ENCODE results near the gene PAAF1.
A peak's percentile ranks its signal among the peaks of the same experiment; 100 is the strongest.

Gene PAAF1

GRCh38 chr11:73977856-73978519, 101.2 kb downstream of the PAAF1 start:
- peaks cover 8% of the 10 kb centered on the region for H3K79me1 ChIP-seq (replicated peaks; ENCODE audit: low read length, poor library complexity, severe bottlenecking)
- no peak overlapping the region for H2BK15ac ChIP-seq (ENCODE audit: low read depth, poor library complexity, severe bottlenecking)
- H3K27ac ChIP-seq (ENCODE audit: low read length, poor library complexity, severe bottlenecking): no peak overlapping the region
- H3K14ac ChIP-seq (ENCODE audit: low read length in 2 of 2): no peak overlapping the region
- H3K9me3 ChIP-seq (ENCODE audit: control insufficient read depth, low read length): no peaks in the 10 kb centered on the region
- no peak overlapping the region for H2BK12ac ChIP-seq (ENCODE audit: low read length in 2 of 2)
- H3K36me3 ChIP-seq (ENCODE audit: control insufficient read depth in 1 of 2, insufficient read depth in 2 of 2, low read depth in 1 of 2, low read length in 2 of 2): peaks cover 0 to 54% of the 10 kb centered on the region in 2 experiments
- no peak overlapping the region for H2AFZ ChIP-seq (ENCODE audit: low read depth, low read length)
- H3K4me3 ChIP-seq (ENCODE audit: insufficient read depth in 1 of 2, low read depth in 1 of 2, low read length in 2 of 2): no peak overlapping the region
- no peak overlapping the region for H4K8ac ChIP-seq (ENCODE audit: low read length)
- WGBS: 98% methylated on average over 18 of the region's 18 CpGs
- no peak overlapping the region for H2BK5ac ChIP-seq (ENCODE audit: low read depth, low read length, poor library complexity, severe bottlenecking)
- H3K9ac ChIP-seq (ENCODE audit: low read length): no peak overlapping the region
- no peak overlapping the region for H3K4me2 ChIP-seq (ENCODE audit: low read length, poor library complexity, severe bottlenecking)
- no peak for DNase-seq
- no peak overlapping the region for H3K4ac ChIP-seq (ENCODE audit: low read depth in 1 of 2, low read length in 2 of 2)
- H3K27me3 ChIP-seq (ENCODE audit: control insufficient read depth in 1 of 2, insufficient read depth in 1 of 2, low read length in 2 of 2): no peaks in the 10 kb centered on the region
- H4K91ac ChIP-seq (ENCODE audit: low read length): no peak overlapping the region
- peaks cover 30% of the 10 kb centered on the region for H3K4me1 ChIP-seq (ENCODE audit: control insufficient read depth, insufficient read depth, low read depth, low read length)
- no peak overlapping the region for H2BK120ac ChIP-seq (ENCODE audit: low read depth, low read length)
- no peak overlapping the region for H3K18ac ChIP-seq (ENCODE audit: low read depth in 1 of 2, low read length in 2 of 2)
- no peak overlapping the region for H3K23ac ChIP-seq (ENCODE audit: low read length in 2 of 2)
- no peak overlapping the region for H2AK5ac ChIP-seq (ENCODE audit: low read length, severe bottlenecking)

- no peak overlapping the region for H3K23ac ChIP-seq (ENCODE audit: low read length in 2 of 2)
- no peak overlapping the region for H2BK12ac ChIP-seq (ENCODE audit: low read length in 2 of 2)
- H2AK5ac ChIP-seq (ENCODE audit: low read length, severe bottlenecking): no peak overlapping the region
- H2BK5ac ChIP-seq (ENCODE audit: low read depth, low read length, poor library complexity, severe bottlenecking): no peak overlapping the region
- H3K27me3 ChIP-seq (ENCODE audit: control insufficient read depth in 1 of 2, insufficient read depth in 1 of 2, low read length in 2 of 2): no peaks in the 10 kb centered on the region
- no peak overlapping the region for H3K4me3 ChIP-seq (ENCODE audit: insufficient read depth in 1 of 2, low read depth in 1 of 2, low read length in 2 of 2)
- peaks cover 33% of the 10 kb centered on the region for H3K4me1 ChIP-seq (ENCODE audit: control insufficient read depth, insufficient read depth, low read depth, low read length)
- no peak overlapping the region for H3K18ac ChIP-seq (ENCODE audit: low read depth in 1 of 2, low read length in 2 of 2)
- no peak overlapping the region for H2AFZ ChIP-seq (ENCODE audit: low read depth, low read length)
- no peak overlapping the region for H2BK120ac ChIP-seq (ENCODE audit: low read depth, low read length)
- H3K14ac ChIP-seq (ENCODE audit: low read length in 2 of 2): no peak overlapping the region
- H3K36me3 ChIP-seq (ENCODE audit: control insufficient read depth in 1 of 2, insufficient read depth in 2 of 2, low read depth in 1 of 2, low read length in 2 of 2): peaks cover 0 to 47% of the 10 kb centered on the region in 2 experiments
- no peak overlapping the region for H4K8ac ChIP-seq (ENCODE audit: low read length)
- no peak overlapping the region for H3K4ac ChIP-seq (ENCODE audit: low read depth in 1 of 2, low read length in 2 of 2)
- H2BK15ac ChIP-seq (ENCODE audit: low read depth, poor library complexity, severe bottlenecking): no peak overlapping the region
- H4K91ac ChIP-seq (ENCODE audit: low read length): no peak overlapping the region
- H3K9ac ChIP-seq (ENCODE audit: low read length): no peak overlapping the region
- H3K79me1 ChIP-seq (replicated peaks; ENCODE audit: low read length, poor library complexity, severe bottlenecking): peaks cover 8% of the 10 kb centered on the region
- H3K4me2 ChIP-seq (ENCODE audit: low read length, poor library complexity, severe bottlenecking): no peak overlapping the region
- no peak overlapping the region for H3K27ac ChIP-seq (ENCODE audit: low read length, poor library complexity, severe bottlenecking)
- WGBS: 95% methylated on average over 3 of the region's 3 CpGs
- no peaks in the 10 kb centered on the region for H3K9me3 ChIP-seq (ENCODE audit: control insufficient read depth, low read length)
- DNase-seq: no peak
Measured at GRCh38 chr11:73978576-73979086, 101.8 kb downstream of the PAAF1 start.

GRCh38 chr11:73980001-73980961, 103.5 kb downstream of the PAAF1 start:
- peak overlapping the region; percentile 25 for H4K91ac ChIP-seq (ENCODE audit: low read length)
- H3K23ac ChIP-seq (ENCODE audit: low read length in 2 of 2): no peak overlapping the region
- no peaks in the 10 kb centered on the region for H3K9me3 ChIP-seq (ENCODE audit: control insufficient read depth, low read length)
- H3K9ac ChIP-seq (ENCODE audit: low read length): no peak overlapping the region
- H2AFZ ChIP-seq (ENCODE audit: low read depth, low read length): no peak overlapping the region
- peak overlapping the region; percentile 1 for H3K27ac ChIP-seq (ENCODE audit: low read length, poor library complexity, severe bottlenecking)
- no peak overlapping the region for H3K4ac ChIP-seq (ENCODE audit: low read depth in 1 of 2, low read length in 2 of 2)
- peaks cover 33% of the 10 kb centered on the region for H3K4me1 ChIP-seq (ENCODE audit: control insufficient read depth, insufficient read depth, low read depth, low read length)
- H2BK12ac ChIP-seq (ENCODE audit: low read length in 2 of 2): no peak overlapping the region
- H2BK120ac ChIP-seq (ENCODE audit: low read depth, low read length): peak overlapping the region; percentile 42
- no peak overlapping the region for H4K8ac ChIP-seq (ENCODE audit: low read length)
- H3K27me3 ChIP-seq (ENCODE audit: control insufficient read depth in 1 of 2, insufficient read depth in 1 of 2, low read length in 2 of 2): peaks cover 0 to 4% of the 10 kb centered on the region in 2 experiments
- peaks cover 8% of the 10 kb centered on the region for H3K79me1 ChIP-seq (replicated peaks; ENCODE audit: low read length, poor library complexity, severe bottlenecking)
- 91% methylated on average over 5 of the region's 6 CpGs for WGBS
- no peak overlapping the region for H3K4me3 ChIP-seq (ENCODE audit: insufficient read depth in 1 of 2, low read depth in 1 of 2, low read length in 2 of 2)
- H3K14ac ChIP-seq (ENCODE audit: low read length in 2 of 2): no peak overlapping the region
- peak overlapping the region; percentile 30 for H2AK5ac ChIP-seq (ENCODE audit: low read length, severe bottlenecking)
- H3K36me3 ChIP-seq (ENCODE audit: control insufficient read depth in 1 of 2, insufficient read depth in 2 of 2, low read depth in 1 of 2, low read length in 2 of 2): peaks cover 0 to 31% of the 10 kb centered on the region in 2 experiments
- no peak overlapping the region for H2BK15ac ChIP-seq (ENCODE audit: low read depth, poor library complexity, severe bottlenecking)
- no peak overlapping the region for H3K18ac ChIP-seq (ENCODE audit: low read depth in 1 of 2, low read length in 2 of 2)
- peak; percentile 41 for DNase-seq
- no peak overlapping the region for H2BK5ac ChIP-seq (ENCODE audit: low read depth, low read length, poor library complexity, severe bottlenecking)
- H3K4me2 ChIP-seq (ENCODE audit: low read length, poor library complexity, severe bottlenecking): no peak overlapping the region
